HG02588 (cell line): ENCODE data around the gene ANKRD20A1.
"Not testable (repeated sequence)": the region's sequence is repeated elsewhere in the genome, so short reads cannot be mapped to it uniquely, and the experiment has no call there.

Experiments
- ATAC-seq: cut with Tn5 transposase; IDR thresholded peaks from one replicate; pipeline ENCODE4 v1.9.1; 2021; ENCODE audit warnings: mild to moderate bottlenecking, moderate library complexity; ENCODE audit not compliant: unreplicated experiment

Gene ANKRD20A1

GRCh38 chr9:67858871-67859270 lies at the start of gene ANKRD20A1:
ANKRD20A1 (plus strand) TSS chr9:67858931; CDS start chr9:67859427, 496 bp downstream.
- ATAC-seq = not testable (repeated sequence)

GRCh38 chr9:67832088-67832487 lies 26.6 kb upstream of the ANKRD20A1 start:
- ATAC-seq = not testable (repeated sequence)
